ENCODE data around the gene RAX.

DNA sequence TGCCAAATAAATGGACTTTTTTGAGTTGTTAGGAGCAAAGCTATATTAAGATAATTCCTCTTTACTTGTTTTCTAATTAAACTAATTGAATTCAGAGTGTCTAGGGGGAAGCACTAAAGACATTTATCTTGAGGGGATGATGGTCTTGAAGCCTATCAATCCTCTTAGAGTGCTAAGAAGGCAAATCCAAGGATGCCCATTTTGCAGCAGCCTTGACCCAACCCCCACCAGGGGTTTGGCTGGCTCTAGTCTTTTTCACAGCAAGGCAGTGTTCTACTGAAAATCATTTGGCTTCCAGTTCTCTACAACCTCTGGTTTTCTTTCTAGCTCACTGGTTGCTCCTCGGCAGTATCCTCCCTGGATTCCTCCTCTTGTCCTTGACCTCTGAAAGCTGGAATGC, 6.5 kb upstream of the RAX start:
- TF ChIP-seq, protein P1, sequence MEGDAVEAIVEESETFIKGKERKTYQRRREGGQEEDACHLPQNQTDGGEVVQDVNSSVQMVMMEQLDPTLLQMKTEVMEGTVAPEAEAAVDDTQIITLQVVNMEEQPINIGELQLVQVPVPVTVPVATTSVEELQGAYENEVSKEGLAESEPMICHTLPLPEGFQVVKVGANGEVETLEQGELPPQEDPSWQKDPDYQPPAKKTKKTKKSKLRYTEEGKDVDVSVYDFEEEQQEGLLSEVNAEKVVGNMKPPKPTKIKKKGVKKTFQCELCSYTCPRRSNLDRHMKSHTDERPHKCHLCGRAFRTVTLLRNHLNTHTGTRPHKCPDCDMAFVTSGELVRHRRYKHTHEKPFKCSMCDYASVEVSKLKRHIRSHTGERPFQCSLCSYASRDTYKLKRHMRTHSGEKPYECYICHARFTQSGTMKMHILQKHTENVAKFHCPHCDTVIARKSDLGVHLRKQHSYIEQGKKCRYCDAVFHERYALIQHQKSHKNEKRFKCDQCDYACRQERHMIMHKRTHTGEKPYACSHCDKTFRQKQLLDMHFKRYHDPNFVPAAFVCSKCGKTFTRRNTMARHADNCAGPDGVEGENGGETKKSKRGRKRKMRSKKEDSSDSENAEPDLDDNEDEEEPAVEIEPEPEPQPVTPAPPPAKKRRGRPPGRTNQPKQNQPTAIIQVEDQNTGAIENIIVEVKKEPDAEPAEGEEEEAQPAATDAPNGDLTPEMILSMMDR (IDR thresholded peaks at IDR 0.05), result no peak
- TF ChIP-seq SIN3A (IDR thresholded peaks at IDR 0.05; ENCODE audit: borderline replicate concordance, insufficient read depth, low read depth, low read length) (no peak), POLR2AphosphoS5 (IDR thresholded peaks at IDR 0.05; ENCODE audit: low read depth, low read length) (no peak)
- TF ChIP-seq, protein P2, sequence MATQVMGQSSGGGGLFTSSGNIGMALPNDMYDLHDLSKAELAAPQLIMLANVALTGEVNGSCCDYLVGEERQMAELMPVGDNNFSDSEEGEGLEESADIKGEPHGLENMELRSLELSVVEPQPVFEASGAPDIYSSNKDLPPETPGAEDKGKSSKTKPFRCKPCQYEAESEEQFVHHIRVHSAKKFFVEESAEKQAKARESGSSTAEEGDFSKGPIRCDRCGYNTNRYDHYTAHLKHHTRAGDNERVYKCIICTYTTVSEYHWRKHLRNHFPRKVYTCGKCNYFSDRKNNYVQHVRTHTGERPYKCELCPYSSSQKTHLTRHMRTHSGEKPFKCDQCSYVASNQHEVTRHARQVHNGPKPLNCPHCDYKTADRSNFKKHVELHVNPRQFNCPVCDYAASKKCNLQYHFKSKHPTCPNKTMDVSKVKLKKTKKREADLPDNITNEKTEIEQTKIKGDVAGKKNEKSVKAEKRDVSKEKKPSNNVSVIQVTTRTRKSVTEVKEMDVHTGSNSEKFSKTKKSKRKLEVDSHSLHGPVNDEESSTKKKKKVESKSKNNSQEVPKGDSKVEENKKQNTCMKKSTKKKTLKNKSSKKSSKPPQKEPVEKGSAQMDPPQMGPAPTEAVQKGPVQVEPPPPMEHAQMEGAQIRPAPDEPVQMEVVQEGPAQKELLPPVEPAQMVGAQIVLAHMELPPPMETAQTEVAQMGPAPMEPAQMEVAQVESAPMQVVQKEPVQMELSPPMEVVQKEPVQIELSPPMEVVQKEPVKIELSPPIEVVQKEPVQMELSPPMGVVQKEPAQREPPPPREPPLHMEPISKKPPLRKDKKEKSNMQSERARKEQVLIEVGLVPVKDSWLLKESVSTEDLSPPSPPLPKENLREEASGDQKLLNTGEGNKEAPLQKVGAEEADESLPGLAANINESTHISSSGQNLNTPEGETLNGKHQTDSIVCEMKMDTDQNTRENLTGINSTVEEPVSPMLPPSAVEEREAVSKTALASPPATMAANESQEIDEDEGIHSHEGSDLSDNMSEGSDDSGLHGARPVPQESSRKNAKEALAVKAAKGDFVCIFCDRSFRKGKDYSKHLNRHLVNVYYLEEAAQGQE (IDR thresholded peaks at IDR 0.05; ENCODE audit: insufficient read depth in 1 of 2, low read depth in 2 of 2, low read length in 1 of 2), result no peak
